ENCODE results near the gene BMPER. TPM values are rescaled to one million over a fixed set of nuclear protein-coding genes. Genes with fewer than 3 reads are reported as not detected.

The BMPER gene
- total RNA-seq, 1 donor from 2014 or later: 5.2 TPM

- no peaks in the 10 kb centered on the region for H3K4me1 ChIP-seq
- no peaks in the 10 kb centered on the region for H3K9me3 ChIP-seq
- no peak overlapping the region for H3K4me3 ChIP-seq
- no peak for TF ChIP-seq CTCF (IDR thresholded peaks at IDR 0.05)
- TF ChIP-seq POLR2A (IDR thresholded peaks at IDR 0.05): no peak
- H3K36me3 ChIP-seq: no peaks in the 10 kb centered on the region
- DNase-seq (ENCODE audit: extremely low spot score in 2 of 2): no peak
- H3K27ac ChIP-seq: no peak overlapping the region
- no peaks in the 10 kb centered on the region for H3K27me3 ChIP-seq
- intact Hi-C loops (cut with DNase I): no loop called here
These were observed 47.5 kb downstream of the BMPER start for GRCh38 chr7:33952824-33953223.

- intact Hi-C loops (cut with DNase I): no loop called here
- no peaks in the 10 kb centered on the region for H3K36me3 ChIP-seq
- DNase-seq (ENCODE audit: extremely low spot score in 2 of 2): no peak
- peaks cover 5% of the 10 kb centered on the region for H3K4me1 ChIP-seq
- no peak overlapping the region for H3K27ac ChIP-seq
- no peaks in the 10 kb centered on the region for H3K27me3 ChIP-seq
- no peak overlapping the region for H3K4me3 ChIP-seq
- H3K9me3 ChIP-seq: no peaks in the 10 kb centered on the region
- TF ChIP-seq POLR2AphosphoS5 (IDR thresholded peaks at IDR 0.05; ENCODE audit: insufficient read depth in 1 of 2, low read depth in 1 of 2) (no peak), CTCF (IDR thresholded peaks at IDR 0.05) (no peak), POLR2A (IDR thresholded peaks at IDR 0.05) (no peak)
These were observed 52.8 kb downstream of the BMPER start for GRCh38 chr7:33958104-33958503.

- Histone ChIP-seq H3K4me3 (no peak overlapping the region), H3K27ac (no peak overlapping the region), H3K9me3 (no peaks in the 10 kb centered on the region), H3K4me1 (peaks cover 7% of the 10 kb centered on the region), H3K27me3 (no peaks in the 10 kb centered on the region), H3K36me3 (no peaks in the 10 kb centered on the region)
- no peak for DNase-seq (ENCODE audit: extremely low spot score in 2 of 2)
- TF ChIP-seq POLR2A (IDR thresholded peaks at IDR 0.05) (no peak), POLR2AphosphoS5 (IDR thresholded peaks at IDR 0.05; ENCODE audit: insufficient read depth in 1 of 2, low read depth in 1 of 2) (no peak), CTCF (IDR thresholded peaks at IDR 0.05) (no peak)
- intact Hi-C loops (cut with DNase I): no loop called here
These were observed 54.3 kb downstream of the BMPER start for GRCh38 chr7:33959676-33960075.

GRCh38 chr7:33961948-33962347 lies 56.6 kb downstream of the BMPER start:
- H3K4me3 ChIP-seq: no peak overlapping the region
- no peak overlapping the region for H3K27ac ChIP-seq
- no peaks in the 10 kb centered on the region for H3K9me3 ChIP-seq
- H3K4me1 ChIP-seq: peaks cover 7% of the 10 kb centered on the region
- intact Hi-C loops (cut with DNase I): no loop called here
- no peaks in the 10 kb centered on the region for H3K36me3 ChIP-seq
- no peak for TF ChIP-seq POLR2A (IDR thresholded peaks at IDR 0.05)
- no peak for TF ChIP-seq POLR2AphosphoS5 (IDR thresholded peaks at IDR 0.05; ENCODE audit: insufficient read depth in 1 of 2, low read depth in 1 of 2)
- TF ChIP-seq CTCF (IDR thresholded peaks at IDR 0.05): no peak
- DNase-seq (ENCODE audit: extremely low spot score in 2 of 2): no peak
- H3K27me3 ChIP-seq: no peaks in the 10 kb centered on the region

- intact Hi-C loops (cut with DNase I): no loop called here
- TF ChIP-seq POLR2AphosphoS5 (IDR thresholded peaks at IDR 0.05; ENCODE audit: insufficient read depth in 1 of 2, low read depth in 1 of 2): no peak
- no peak for TF ChIP-seq CTCF (IDR thresholded peaks at IDR 0.05)
- no peak for TF ChIP-seq POLR2A (IDR thresholded peaks at IDR 0.05)
These were observed 59.3 kb downstream of the BMPER start for GRCh38 chr7:33964417-33965182.

More at GRCh38 chr7:33964417-33965182, 59.3 kb downstream of the BMPER start:
- Histone ChIP-seq H3K27ac (no peak overlapping the region), H3K4me1 (peaks cover 7% of the 10 kb centered on the region), H3K27me3 (no peaks in the 10 kb centered on the region), H3K36me3 (no peaks in the 10 kb centered on the region), H3K4me3 (no peak overlapping the region), H3K9me3 (no peaks in the 10 kb centered on the region)
- DNase-seq (ENCODE audit: extremely low spot score in 2 of 2): no peak

All from vagina (tissue), 2 donors.